ENCODE data around the gene RNASE4. TPM values are rescaled to one million over a fixed set of nuclear protein-coding genes. Genes with fewer than 3 reads are reported as not detected.

The RNASE4 gene
- total RNA-seq, 1 experiment from 2014 or later, result not detected

DNA sequence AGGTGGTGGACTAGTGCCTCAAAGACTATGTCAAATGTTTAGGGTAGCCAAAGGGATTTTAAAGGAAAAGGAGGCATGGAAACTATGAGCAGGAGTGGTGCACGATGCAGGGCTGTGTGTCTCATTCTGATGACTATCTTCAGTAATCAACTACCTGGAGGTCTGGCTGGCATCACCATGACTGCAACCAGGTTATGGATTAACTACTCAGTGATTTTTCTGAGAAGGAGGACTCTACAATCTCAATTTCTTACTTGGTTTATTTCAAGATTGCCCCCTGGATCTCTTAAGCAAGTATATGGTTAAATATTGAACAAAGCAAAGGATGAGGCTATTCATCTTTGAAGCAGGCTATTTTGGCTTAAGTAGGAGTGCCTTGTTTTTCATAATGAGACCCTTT lies 42.2 kb downstream of the RNASE4 start:
- H3K27me3 ChIP-seq (ENCODE audit: insufficient read depth, low read length), result no peaks in the 10 kb centered on the region
- Mint-ChIP-seq H3K27me3 (ENCODE audit: low read depth) (peaks cover 10% of the 10 kb centered on the region), H3K4me1 (peaks cover 0 to 5% of the 10 kb centered on the region in 2 experiments; a peak in 1 of 4 replicates), H3K4me3 (no peak overlapping the region), H3K9me3 (no peaks in the 10 kb centered on the region; a peak in 1 of 5 replicates), H3K36me3 (ENCODE audit: insufficient read depth in 1 of 3, low read depth in 3 of 3) (no peaks in the 10 kb centered on the region), H3K27ac (no peak overlapping the region)
- no peak overlapping the region for H3K4me2 ChIP-seq (ENCODE audit: insufficient read depth, insufficient read length, low read length)
- H3K79me1 ChIP-seq (ENCODE audit: insufficient read depth, low read depth, low read length, poor library complexity, severe bottlenecking), result no peaks in the 10 kb centered on the region
- H3K56ac ChIP-seq (ENCODE audit: insufficient read length, low read depth, low read length), result no peak overlapping the region
- H3T11ph ChIP-seq (ENCODE audit: low read length), result no peak overlapping the region
- no peak overlapping the region for H2AK5ac ChIP-seq (ENCODE audit: insufficient read length, low read length)
- no peaks in the 10 kb centered on the region for H3K79me2 ChIP-seq (ENCODE audit: insufficient read depth, low read length)
- no peaks in the 10 kb centered on the region for H3K9me3 ChIP-seq (ENCODE audit: control insufficient read depth, low read depth, low read length)
- no peaks in the 10 kb centered on the region for H4K20me1 ChIP-seq (ENCODE audit: control insufficient read depth, insufficient read depth, insufficient read length)
- no peak overlapping the region for H3K4ac ChIP-seq (ENCODE audit: low read depth, low read length)
- H3K23ac ChIP-seq (ENCODE audit: insufficient read length, low read depth, low read length), result no peak overlapping the region
- no peak overlapping the region for H4K8ac ChIP-seq (replicated peaks; ENCODE audit: insufficient read length, low read depth, low read length)
- H2BK12ac ChIP-seq (ENCODE audit: insufficient read length, low read depth, low read length), result no peak overlapping the region
- no peak overlapping the region for H3K9ac ChIP-seq (ENCODE audit: extremely low read depth, insufficient read length, low read length)
- H2AFZ ChIP-seq (ENCODE audit: low read length), result no peak overlapping the region
- H3K23me2 ChIP-seq (ENCODE audit: insufficient read length, low read depth, low read length, poor library complexity, severe bottlenecking), result no peaks in the 10 kb centered on the region
- no peak for DNase-seq
- H3K18ac ChIP-seq (ENCODE audit: insufficient read length, low read depth, low read length), result no peak overlapping the region
- no peak overlapping the region for H2BK120ac ChIP-seq (ENCODE audit: low read depth, low read length, poor library complexity, severe bottlenecking)
- H3K27ac ChIP-seq (ENCODE audit: insufficient read length, low read depth, low read length), result no peak overlapping the region
- H3K4me1 ChIP-seq (ENCODE audit: insufficient read depth, low read length), result no peaks in the 10 kb centered on the region
- no peak overlapping the region for H3K14ac ChIP-seq (ENCODE audit: insufficient read depth, low read length)
- H4K91ac ChIP-seq (ENCODE audit: insufficient read length, low read depth, low read length), result no peak overlapping the region
- no peak overlapping the region for H2BK5ac ChIP-seq (ENCODE audit: insufficient read length, low read length)
- no peak overlapping the region for H2BK15ac ChIP-seq (ENCODE audit: low read depth, low read length)
- no CpG with 5 or more reads among the region's 1 CpG for WGBS (ENCODE audit: extremely low coverage, insufficient read length, low lambda C conversion rate)
- H4K5ac ChIP-seq (ENCODE audit: insufficient read length, low read depth, low read length), result no peak overlapping the region
- TF ChIP-seq, protein P1, sequence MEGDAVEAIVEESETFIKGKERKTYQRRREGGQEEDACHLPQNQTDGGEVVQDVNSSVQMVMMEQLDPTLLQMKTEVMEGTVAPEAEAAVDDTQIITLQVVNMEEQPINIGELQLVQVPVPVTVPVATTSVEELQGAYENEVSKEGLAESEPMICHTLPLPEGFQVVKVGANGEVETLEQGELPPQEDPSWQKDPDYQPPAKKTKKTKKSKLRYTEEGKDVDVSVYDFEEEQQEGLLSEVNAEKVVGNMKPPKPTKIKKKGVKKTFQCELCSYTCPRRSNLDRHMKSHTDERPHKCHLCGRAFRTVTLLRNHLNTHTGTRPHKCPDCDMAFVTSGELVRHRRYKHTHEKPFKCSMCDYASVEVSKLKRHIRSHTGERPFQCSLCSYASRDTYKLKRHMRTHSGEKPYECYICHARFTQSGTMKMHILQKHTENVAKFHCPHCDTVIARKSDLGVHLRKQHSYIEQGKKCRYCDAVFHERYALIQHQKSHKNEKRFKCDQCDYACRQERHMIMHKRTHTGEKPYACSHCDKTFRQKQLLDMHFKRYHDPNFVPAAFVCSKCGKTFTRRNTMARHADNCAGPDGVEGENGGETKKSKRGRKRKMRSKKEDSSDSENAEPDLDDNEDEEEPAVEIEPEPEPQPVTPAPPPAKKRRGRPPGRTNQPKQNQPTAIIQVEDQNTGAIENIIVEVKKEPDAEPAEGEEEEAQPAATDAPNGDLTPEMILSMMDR (conservative IDR thresholded peaks at IDR 0.05), result no peak
- no peak overlapping the region for H2BK20ac ChIP-seq (ENCODE audit: low read depth, low read length, poor library complexity, severe bottlenecking)
